NK-92 (cell line): ENCODE measurements around the gene NDUFAF3.

Experiments used
- DNase-seq: peaks from one replicate; lab custom pipeline; 2025; ENCODE audit not compliant: unreplicated experiment; lab: John Stamatoyannopoulos, UW

The NDUFAF3 gene, protein sequence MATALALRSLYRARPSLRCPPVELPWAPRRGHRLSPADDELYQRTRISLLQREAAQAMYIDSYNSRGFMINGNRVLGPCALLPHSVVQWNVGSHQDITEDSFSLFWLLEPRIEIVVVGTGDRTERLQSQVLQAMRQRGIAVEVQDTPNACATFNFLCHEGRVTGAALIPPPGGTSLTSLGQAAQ

DNA sequence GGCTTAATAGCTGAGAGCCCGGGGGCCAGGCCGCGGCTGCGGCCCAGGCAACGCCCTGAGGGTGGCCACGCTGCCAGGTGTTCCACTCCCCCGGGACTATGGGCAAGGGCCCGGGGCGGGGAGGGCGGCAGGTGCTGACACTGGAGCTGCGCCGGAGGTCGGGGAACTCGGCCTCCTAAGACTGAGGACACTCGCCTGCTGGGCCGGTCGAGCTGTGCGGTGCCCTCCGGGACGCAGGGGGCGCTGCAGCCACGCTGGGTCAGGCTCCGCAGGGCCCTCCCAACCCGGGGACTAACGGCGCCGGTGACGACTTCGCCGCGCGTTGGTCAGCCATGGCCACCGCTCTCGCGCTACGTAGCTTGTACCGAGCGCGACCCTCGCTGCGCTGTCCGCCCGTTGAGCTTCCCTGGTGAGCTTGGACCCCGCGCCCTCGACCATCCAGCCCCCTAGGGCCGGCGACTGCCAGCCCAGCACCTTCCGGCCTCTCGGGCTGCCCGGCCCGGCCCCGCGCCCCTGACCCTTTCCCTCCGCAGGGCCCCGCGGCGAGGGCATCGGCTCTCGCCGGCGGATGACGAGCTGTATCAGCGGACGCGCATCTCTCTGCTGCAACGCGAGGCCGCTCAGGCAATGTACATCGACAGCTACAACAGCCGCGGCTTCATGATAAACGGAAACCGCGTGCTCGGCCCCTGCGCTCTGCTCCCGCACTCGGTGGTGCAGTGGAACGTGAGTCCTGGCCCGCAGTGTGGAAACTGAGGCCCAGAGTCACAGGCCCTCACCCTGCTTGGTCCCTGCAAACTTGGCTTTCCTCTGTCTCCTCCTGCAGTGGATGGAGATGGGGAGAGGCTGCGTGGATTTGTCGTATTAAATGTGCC lies at the start of gene NDUFAF3:
Gene NDUFAF3, plus strand, starts transcription at position 309 of the 875 bp plus-strand sequence. Its CDS starts 24 bp downstream, at position 333.
- DNase-seq: peak; percentile 24

DNA sequence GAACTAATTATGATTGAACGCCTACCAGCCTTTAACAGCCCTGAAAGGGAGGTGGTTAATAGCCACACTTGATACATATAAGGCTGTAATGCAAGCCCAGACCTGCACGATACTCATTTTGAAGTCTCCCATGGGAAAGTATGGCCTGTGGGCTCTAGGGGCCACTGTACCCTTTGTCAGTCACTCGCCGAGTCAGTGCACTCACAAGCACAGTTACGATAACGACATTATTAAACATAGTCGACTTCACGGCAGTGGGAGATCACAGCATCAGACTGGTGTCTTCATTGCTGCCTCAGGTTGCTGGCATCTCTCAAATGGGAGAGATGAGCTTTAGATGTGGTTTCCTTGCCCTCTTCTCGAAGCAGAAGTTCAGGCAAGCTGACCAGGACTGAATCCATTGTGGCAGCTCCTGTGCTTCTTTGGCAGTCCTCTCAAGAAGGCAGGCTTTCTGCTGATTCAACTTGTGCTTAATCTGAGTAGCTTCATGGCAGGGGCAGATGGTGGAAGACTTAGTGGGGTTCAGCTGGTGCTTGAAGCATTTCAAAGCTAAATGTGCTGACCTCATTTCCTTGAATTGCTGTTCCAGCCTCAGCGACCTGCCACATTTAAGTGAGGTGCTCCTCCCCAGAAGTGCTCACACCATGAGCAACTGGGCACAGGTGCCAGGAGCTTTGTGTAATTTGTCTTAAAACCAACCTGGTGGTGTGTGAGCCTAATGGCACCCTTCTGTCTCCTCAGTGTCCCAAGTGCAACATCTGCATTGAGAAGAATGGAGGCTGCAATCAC lies 47.7 kb upstream of the NDUFAF3 start:
- no peak for DNase-seq

DNA sequence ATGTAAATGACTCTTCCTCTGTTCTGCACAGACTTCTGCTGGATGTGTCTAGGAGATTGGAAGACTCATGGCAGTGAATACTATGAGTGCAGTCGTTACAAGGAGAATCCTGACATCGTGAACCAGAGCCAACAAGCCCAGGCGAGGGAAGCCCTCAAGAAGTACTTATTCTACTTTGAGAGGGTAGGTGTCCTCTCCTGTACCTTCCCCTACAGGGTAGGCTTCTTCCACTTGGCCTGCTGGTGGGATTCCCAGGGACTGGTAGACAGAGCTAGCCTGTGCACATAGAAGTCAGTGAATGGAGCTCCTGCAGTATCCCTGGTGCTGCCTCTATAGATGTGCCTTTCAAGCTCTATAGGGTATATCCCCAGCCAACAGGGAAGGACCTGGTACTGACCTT lies 42.5 kb upstream of the NDUFAF3 start:
- DNase-seq: no peak

DNA sequence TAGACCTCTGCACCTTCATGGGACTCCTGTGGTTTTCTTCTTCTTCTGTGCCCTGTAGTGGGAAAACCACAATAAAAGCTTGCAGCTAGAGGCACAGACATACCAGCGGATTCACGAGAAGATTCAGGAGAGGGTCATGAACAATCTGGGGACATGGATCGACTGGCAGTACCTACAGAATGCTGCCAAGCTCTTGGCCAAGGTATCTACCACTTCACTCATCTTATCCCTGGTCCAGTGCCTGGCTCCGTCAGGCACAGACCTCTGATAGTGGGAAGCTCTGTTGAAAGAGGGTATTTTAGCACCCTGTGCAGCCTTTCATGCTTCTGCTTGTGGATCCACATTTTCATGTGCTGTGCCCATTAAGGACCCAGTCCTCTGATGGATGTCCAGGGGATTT lies 41.6 kb upstream of the NDUFAF3 start:
- DNase-seq: no peak

DNA sequence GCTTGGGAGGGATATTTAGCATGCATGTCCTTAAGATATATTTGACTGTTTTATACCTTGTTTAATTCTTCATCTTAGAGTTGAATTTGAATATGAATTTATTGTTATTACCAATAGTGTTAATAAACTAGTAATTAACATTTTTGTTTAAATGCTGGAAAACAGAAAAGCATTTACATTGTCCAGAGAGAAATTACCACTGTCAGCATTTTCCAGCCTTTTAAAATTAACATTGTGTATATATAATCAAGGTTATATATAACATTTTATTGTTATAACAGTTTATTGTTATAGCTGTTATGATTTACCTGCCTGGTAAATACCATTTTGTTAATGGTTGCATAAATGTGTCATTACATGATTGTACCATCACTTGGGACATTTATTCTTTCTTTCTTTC lies 39.9 kb upstream of the NDUFAF3 start:
- DNase-seq: no peak

DNA sequence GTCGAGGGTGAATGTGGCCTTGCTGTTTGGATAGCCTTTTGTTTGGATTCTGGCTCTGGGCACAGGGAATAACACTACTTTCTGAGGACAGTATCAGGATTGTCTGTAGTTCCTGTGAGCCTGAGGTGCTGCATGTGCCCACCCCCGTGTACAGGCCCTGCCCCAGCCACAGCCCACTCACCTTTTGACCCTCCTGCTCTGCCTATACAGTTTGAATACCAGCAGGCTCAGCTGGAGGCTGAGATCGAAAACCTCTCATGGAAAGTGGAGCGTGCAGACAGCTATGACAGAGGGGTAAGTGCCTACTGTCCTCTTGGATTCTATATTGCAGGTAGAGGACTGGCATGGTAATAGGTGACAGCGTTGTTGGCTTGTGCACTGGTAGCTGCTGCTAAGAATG lies 39.2 kb upstream of the NDUFAF3 start:
- no peak for DNase-seq

DNA sequence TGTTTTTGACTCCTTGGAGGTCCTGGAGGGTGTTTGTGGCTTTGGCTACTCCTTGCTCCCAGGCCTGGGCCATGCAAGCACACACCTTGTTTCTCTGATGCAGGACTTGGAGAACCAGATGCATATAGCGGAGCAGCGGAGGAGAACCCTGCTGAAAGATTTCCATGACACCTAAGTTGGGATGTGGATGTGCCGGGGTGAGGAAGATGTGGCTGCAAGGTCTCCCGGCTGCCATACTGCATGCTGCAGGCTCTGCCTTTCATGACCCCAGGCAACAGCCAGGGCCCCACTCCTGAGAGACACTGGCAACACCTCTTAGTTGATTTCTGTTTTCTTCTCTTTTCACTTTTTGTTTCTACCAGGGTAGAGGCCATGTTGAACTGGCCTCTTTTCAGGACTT lies 38.8 kb upstream of the NDUFAF3 start:
- no peak for DNase-seq

DNA sequence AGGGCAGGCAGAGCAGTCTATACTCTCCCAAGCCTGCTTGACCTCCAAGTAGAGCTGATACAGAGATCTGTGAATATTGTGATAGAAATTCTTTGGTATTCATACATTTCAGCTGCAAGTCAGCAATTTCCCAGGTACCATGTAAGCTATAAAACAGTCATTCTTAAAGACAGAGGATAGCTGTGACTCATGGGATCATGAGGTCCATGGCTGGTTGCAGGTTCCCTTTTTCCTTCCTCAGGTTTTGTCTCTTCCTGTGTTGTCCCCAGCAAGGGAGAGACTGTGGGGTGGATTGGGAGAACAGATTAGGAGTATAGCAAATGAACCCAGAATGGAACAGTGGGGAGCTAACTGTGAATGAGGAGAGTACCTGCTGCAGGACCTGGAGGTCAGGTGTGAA lies 37.3 kb upstream of the NDUFAF3 start:
- no peak for DNase-seq

DNA sequence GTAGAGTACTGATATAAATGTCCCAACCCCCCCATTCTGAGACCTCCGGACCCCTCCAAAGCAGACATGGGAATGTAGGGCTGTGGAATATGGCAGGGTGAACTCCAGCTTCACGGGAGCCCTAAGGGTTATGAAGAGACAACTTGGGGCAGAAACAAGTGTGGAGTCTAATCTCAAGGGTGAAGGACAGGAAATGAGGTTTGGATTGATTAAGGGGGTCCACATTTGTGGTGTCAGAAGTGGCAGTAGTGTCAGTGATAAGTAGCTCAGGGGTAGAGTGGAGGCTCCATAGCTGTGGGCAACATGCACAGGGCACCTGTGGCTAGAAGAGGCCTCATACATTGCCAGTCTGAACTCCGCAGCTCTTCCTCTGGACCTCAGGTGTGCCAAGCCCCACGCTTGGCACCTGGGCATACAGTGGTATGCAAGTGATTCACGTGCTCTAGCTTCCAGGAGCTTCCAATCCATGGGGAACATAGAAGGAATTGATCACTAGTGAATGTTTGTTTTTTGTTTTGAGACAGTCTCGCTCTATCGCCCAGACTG lies 36.0 kb upstream of the NDUFAF3 start:
- DNase-seq: no peak

DNA sequence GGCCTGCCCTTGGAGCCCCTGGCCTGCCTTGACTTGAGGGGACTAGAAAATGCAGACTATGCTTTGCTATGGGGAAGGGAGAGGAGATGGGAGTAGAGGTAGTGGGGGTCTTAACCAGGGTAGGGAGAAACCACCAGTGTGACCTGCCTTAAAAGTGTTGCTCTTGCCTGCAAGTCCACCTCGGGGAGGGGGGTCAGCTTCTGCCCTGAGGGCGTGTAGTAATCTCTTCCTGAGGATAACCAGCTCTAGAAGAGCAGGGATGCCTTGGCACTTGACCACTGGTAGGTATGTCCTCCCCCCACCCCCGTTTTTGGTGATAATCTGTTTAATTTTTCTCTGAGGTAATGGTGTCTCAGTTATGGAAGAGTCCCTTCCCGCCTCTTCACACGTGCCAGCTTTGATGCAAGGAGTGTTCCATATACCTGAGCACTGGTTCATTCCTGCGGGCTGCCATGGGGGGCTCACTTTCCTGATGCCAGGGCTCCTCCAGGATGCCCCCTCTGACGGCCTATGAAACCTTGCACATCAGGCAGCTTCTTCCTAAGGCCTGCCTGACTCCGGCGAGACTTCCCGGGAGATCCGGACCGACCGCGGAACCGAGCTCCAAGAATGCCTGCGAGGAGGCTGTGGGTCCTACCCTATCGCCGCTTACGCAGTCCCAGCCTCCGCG lies 32.7 kb upstream of the NDUFAF3 start:
- DNase-seq: no peak

DNA sequence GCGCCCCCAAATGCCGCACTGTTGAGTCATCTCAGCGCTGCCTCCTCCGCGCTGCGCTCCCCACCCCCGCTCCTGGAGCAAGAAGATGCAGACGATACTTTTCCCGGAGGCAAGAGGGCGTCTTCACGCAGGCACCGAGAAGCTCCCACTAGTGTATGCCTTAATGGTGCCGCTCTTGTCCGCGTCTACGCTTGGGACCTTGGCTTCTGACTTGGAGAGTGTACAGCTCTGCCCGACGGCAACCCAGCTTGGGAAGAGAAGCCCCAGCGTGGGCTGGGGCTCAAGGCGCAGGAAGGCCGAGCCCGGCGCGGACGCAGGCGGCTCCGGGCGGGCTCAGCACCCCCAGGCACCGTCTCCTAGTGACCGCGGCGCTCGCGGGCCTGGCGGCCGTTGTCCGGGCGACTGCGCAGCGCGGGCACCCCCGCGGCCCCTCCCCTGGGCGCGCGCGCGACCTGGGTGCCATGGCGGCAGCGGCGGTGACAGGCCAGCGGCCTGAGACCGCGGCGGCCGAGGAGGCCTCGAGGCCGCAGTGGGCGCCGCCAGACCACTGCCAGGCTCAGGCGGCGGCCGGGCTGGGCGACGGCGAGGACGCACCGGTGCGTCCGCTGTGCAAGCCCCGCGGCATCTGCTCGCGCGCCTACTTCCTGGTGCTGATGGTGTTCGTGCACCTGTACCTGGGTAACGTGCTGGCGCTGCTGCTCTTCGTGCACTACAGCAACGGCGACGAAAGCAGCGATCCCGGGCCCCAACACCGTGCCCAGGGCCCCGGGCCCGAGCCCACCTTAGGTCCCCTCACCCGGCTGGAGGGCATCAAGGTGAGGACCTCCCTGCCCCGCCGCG lies 31.9 kb upstream of the NDUFAF3 start, which contains the start of gene P4HTM:
Gene P4HTM, plus strand, starts transcription at position 446 of the 840 bp plus-strand sequence. Its CDS starts 16 bp downstream, at position 462.
- no peak for DNase-seq

DNA sequence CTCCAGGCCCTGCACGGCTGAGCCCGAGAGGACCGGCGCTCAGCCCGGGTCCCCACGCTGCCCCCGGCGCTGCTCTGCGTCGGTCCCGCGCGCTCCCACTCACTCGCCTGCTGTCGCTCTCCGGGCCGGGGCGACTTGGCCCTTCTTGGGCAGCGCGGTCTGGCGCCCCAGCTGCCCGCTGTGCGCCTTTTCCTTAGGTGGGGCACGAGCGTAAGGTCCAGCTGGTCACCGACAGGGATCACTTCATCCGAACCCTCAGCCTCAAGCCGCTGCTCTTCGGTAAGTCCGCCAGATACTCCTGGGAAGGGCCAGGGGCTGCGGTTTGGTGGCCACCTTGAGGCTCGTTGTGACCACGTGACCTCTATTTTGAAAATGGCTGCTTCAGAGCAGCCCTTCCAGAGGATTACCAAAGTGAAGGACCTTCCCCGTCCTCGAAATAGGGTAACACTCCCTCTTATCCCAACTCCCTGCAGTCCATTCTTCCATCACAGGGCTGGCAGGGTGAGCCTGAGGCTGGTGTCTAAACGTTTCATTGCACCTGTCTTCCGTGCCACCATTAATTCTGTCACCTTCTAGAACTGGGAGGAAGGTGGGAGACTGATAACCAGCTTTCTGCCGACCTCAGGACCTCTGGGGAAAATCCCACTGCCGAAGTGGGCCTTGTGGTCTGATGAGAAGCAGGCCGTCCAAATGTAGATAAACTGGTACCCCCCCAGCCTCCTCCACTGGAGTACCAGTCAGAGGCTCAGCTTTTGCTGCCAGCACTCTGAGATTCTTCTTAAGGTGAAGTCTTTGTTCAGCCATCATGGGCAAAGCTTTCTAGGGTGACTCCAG lies 31.1 kb upstream of the NDUFAF3 start:
- no peak for DNase-seq

DNA sequence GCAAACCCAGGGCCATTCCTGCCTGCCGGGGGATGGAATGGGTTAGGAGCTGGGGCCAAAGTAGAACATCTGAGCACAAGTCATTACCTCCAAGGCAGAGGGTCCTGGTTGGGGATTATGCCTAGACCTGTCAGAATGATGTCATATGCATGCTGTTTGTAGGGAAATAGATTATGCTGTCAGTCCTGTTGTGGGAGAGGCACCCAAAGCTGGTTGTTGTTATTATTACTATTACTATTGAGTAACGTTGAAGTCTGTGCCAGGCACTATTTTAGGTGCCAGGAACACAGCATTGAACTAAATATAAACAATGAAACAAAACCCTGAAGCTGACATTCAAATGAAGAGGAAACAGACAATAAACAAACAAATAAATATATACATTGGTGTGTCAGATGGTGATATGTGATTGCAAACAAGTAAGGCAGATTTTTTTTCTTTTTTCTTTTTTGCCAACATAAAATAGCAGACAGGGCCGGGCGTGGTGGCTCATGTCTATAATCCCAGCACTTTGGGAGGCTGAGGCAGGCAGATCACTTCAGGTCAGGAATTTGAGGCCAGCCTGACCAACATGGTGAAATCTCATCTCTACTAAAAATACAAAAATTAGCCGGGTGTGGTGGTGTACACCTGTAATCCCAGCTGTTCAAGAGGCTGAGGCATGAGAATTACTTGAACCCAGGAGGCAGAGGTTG lies 29.9 kb upstream of the NDUFAF3 start:
- no peak for DNase-seq

DNA sequence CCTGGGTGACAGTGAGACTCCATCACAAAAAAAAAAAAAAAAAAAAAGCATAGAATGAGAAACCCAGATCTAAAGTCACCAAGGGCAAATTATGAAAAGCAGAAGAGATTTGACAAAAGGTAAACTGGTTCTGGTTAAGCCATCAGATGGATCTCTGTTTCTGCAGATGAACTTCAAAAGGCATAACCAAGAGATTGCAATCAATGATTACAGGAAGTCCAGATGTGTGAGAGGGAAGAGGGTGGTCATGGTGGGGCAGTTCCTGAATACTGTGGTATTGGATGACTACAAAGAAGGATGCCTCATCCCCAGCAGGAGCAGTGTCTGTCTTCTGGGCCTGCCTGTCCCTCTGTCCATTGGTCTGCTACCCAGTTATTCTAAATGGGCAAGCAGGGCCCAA lies 28.1 kb upstream of the NDUFAF3 start:
- no peak for DNase-seq

DNA sequence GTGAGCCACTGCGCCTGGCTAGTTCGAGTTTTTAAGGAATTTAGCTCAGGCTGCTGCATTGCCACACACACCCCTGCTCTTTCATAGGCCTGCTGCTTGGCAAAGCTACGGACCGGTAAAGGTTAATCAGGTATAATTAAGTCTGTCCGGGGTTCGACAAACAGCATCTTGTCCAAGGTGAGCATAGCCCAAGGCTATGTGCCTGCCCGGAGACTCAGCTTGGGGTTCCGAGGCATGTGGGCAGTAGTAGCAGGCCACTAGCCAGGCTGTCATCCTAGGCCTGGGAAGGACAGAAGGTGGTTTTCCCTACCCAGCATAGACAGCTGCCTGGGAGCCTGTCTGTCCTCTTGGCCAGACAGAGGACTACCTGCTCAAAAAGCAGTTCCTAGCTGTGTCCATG lies 25.3 kb upstream of the NDUFAF3 start:
- no peak for DNase-seq

DNA sequence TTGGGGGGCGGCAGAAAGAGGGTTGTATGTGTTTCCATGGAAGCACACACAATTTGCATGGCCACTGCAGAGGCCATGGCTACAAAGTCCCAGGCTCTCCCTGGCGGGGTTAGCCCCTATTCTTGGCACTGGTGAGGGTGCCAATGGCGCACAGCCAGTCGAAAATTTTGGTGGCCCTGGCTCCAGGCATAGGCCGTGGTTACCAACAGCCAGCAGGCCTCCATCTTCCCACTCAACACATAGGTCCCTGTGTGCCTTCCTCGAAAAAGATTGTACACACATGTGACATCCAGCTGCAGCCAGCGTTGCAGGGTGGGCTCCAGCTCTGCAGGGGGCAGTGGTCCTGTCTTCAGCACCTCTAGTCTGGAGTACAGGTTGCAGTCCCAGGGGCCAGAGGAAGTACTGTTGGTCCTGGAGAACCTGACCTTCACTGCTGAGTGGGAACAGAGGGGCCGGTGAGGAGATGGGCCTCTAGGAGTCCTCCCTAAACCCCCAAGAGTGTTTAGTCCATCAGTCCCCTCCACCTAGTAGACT lies 24.8 kb upstream of the NDUFAF3 start:
- DNase-seq: no peak

DNA sequence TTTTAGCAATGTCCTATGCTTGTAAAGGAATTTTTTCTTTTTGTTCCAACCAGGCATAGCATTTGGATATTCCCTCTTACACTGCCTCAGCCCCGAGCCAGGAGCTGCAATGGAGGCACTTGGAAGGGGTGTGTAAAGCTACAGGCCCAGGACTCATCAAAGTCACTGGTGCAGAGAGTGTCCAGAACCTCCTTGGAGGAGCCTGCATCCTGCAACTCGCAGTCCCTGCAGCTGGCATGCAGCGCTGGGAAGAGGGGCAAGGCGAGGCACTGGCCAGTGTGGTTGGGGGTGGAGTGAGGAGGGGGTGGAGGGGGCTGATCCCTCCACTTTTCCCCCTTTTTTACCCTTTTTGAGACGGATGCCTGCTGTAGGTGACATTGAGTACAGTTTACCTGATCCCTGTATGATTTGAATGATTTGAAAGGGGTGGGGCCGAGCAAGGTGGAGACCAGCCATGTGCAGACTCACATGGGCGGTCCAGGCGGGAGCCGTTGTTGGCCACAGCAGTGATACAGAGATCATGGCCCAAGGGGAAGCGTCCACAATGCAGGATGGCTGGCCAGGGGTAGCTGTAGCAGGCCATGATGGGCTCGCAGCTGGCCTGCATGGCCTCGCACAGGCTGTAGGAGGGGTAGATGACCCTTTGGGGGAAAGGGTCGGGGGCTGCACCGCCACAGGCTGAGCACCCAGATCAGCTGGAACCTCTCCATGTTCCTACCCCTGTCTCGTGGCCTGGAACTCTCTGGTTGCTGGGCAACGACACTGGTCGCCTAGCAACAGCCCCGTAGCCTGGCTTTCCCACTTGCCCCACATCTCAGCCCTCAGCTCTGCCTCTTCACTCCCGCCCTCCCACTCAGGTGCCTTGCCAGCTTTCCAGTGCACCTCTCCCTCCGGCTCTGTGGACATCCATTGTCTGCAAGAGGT lies 23.9 kb upstream of the NDUFAF3 start:
- DNase-seq: no peak
